Subcutaneous adipose tissue (tissue), 4 donors: ENCODE results near the gene TSPAN10. TPM values are rescaled to one million over a fixed set of nuclear protein-coding genes. Genes with fewer than 3 reads are reported as not detected.

ENCODE experiments used
- CTCF ChIP-seq: fragments of 450-650 bp; IDR thresholded peaks from one replicate; pipeline ENCODE4 v1.5.1; 2016; ENCODE audit warnings: low read depth, mild to moderate bottlenecking, control low read depth, antibody characterized with exemption, moderate library complexity
- small RNA-seq: library from RNA; depleted of rRNA; stranded (forward); fragments of <200 nt; gene quantifications from one replicate; pipeline ENCODE3, GENCODE V24; 2016
- total RNA-seq, 4 donors: library from RNA; depleted of rRNA; stranded (reverse); fragments of >200 nt; gene quantifications; one replicate each; pipeline ENCODE4 v1.1.0, GENCODE V29; 2016

The TSPAN10 gene
- total RNA-seq, 4 donors from 2014 or later = 0.44 to 2.4 (median 0.68) TPM; not detected in 1

DNA sequence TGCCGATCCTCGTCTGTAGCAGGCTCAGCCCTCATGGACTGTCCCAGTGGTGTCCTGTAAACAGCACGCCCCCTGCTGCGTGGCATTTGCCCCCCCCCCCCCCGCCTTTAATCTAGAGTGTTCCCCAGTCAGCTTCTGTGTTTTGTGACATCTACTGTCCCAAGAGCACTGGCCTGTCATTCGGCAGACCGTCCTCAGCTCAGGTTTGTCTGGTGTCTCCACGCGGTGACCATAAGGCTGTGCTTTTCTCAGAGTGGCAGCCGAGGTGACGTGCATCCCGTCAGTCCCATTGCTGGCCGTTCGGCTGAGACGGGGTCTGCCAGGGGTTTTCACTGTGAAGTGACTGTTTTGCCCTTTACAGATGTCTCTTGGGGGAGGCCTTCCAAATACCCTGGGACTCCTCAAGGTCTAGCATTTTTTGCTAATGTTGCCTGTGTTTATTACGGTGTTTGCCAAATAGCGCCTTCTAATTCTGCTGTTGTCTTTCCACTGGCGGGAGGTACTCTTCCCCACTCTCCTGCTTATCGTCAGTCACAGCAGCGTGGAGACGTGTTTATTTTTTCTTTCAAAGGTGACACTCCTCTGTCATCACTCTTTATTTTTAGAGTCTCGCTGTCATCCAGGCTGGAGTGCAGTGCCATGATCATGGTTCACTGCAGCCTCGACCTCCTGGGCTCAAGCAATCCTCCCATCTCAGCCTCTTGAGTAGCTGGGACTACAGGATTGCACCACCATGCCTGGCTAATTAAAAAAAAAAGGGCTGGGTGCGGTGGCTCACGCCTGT is 60.5 kb downstream of the TSPAN10 start:
- TF ChIP-seq CTCF = no peak

Small RNA genes within 50 kb of the gene (small RNA-seq; reads per million reads assigned to genes)
- gene MIR6786 = not detected

Other genes with a start within 250 kb of the TSPAN10 start
- gene BAHCC1, start 241.7 kb upstream of the TSPAN10 start, total RNA-seq = 10 to 100 TPM in 1 of 4 donors, 1 to 10 TPM in 3; 2.6 to 24.1 (median 5.7) TPM
- gene ACTG1, start 124.4 kb upstream of the TSPAN10 start, total RNA-seq = 1,000 to 10,000 TPM; 1,095 to 1,902 (median 1,493) TPM
- 1 to 10 TPM in 1 of 4 donors, under 1 TPM in 1, not detected in 2; 0.88 to 1.0 TPM for gene FSCN2, start 108.8 kb upstream of the TSPAN10 start, total RNA-seq
- 10 to 100 TPM in 3 of 4 donors, 1 to 10 TPM in 1; 9.2 to 27.7 (median 11.9) TPM for gene FAAP100, start 84.8 kb upstream of the TSPAN10 start, total RNA-seq
- gene NPLOC4, start 84 bp upstream of the TSPAN10 start, total RNA-seq = 100 to 1,000 TPM in 1 of 4 donors, 10 to 100 TPM in 3; 47.4 to 112 (median 62.8) TPM
- gene PDE6G, start 19.3 kb downstream of the TSPAN10 start, total RNA-seq = 1 to 10 TPM in 1 of 4 donors, not detected in 3; 2.7 TPM
- gene OXLD1, start 29.4 kb downstream of the TSPAN10 start, total RNA-seq = 10 to 100 TPM; 12.4 to 47.3 (median 34.1) TPM
- gene CCDC137, start 29.5 kb downstream of the TSPAN10 start, total RNA-seq = 10 to 100 TPM in 1 of 4 donors, 1 to 10 TPM in 3; 7.0 to 11.1 (median 8.5) TPM
- 10 to 100 TPM; 13.2 to 40.3 (median 36.4) TPM for gene ARL16, start 46.6 kb downstream of the TSPAN10 start, total RNA-seq
- gene HGS, start 46.8 kb downstream of the TSPAN10 start, total RNA-seq = 10 to 100 TPM; 35.4 to 79.5 (median 60.5) TPM
- gene MRPL12, start 66.2 kb downstream of the TSPAN10 start, total RNA-seq = 10 to 100 TPM; 23.8 to 52.0 (median 29.0) TPM
- 10 to 100 TPM in 3 of 4 donors, 1 to 10 TPM in 1; 4.9 to 59.5 (median 15.9) TPM for gene SLC25A10, start 75.1 kb downstream of the TSPAN10 start, total RNA-seq
- under 1 TPM in 1 of 4 donors, not detected in 3; 0.38 TPM for gene GCGR, start 167.0 kb downstream of the TSPAN10 start, total RNA-seq
- 10 to 100 TPM; 26.6 to 78.7 (median 54.8) TPM for gene MCRIP1, start 196.1 kb downstream of the TSPAN10 start, total RNA-seq
- gene PPP1R27, start 197.9 kb downstream of the TSPAN10 start, total RNA-seq = not detected
- gene P4HB, start 223.3 kb downstream of the TSPAN10 start, total RNA-seq = 100 to 1,000 TPM; 289 to 508 (median 447) TPM
- gene ARHGDIA, start 234.1 kb downstream of the TSPAN10 start, total RNA-seq = 100 to 1,000 TPM; 116 to 235 (median 167) TPM